GM21515 (cell line): ENCODE measurements around the gene RPH3AL.
"Not testable (repeated sequence)": the region's sequence is repeated elsewhere in the genome, so short reads cannot be mapped to it uniquely, and the experiment has no call there.

Source experiments
- ATAC-seq: cut with Tn5 transposase; IDR thresholded peaks from one replicate; pipeline ENCODE4 v1.9.1; 2021; ENCODE audit not compliant: unreplicated experiment

RPH3AL gene

GRCh38 chr17:227078-227945 lies 125.3 kb downstream of the RPH3AL start:
- ATAC-seq: no peak

- ATAC-seq: no peak
Measured at GRCh38 chr17:226108-227077, 126.2 kb downstream of the RPH3AL start.

GRCh38 chr17:225551-225950 lies 127.1 kb downstream of the RPH3AL start:
- ATAC-seq: no peak

GRCh38 chr17:224576-224975 lies 128.0 kb downstream of the RPH3AL start:
- not testable (repeated sequence) for ATAC-seq

- no peak for ATAC-seq
Measured at GRCh38 chr17:223723-224471, 128.7 kb downstream of the RPH3AL start.

GRCh38 chr17:222172-222571 lies 130.4 kb downstream of the RPH3AL start:
- no peak for ATAC-seq

- no peak for ATAC-seq
Measured at GRCh38 chr17:219696-220095, 132.9 kb downstream of the RPH3AL start.

- ATAC-seq: no peak
Measured at GRCh38 chr17:218432-219110, 134.0 kb downstream of the RPH3AL start.

- no peak for ATAC-seq
Measured at GRCh38 chr17:216625-217024, 136.0 kb downstream of the RPH3AL start.

- ATAC-seq: not testable (repeated sequence)
Measured at GRCh38 chr17:215563-216478, 136.8 kb downstream of the RPH3AL start.

GRCh38 chr17:214881-215331 lies 137.7 kb downstream of the RPH3AL start:
- no peak for ATAC-seq

- no peak for ATAC-seq
Measured at GRCh38 chr17:213286-214105, 139.1 kb downstream of the RPH3AL start.

GRCh38 chr17:210402-210801 lies 142.2 kb downstream of the RPH3AL start:
- no peak for ATAC-seq

- no peak for ATAC-seq
Measured at GRCh38 chr17:208429-208828, 144.2 kb downstream of the RPH3AL start.

- no peak for ATAC-seq
Measured at GRCh38 chr17:207775-208174, 144.8 kb downstream of the RPH3AL start.

GRCh38 chr17:206941-207560 lies 145.6 kb downstream of the RPH3AL start:
- no peak for ATAC-seq

- ATAC-seq: not testable (repeated sequence)
Measured at GRCh38 chr17:206484-206883, 146.1 kb downstream of the RPH3AL start.

- ATAC-seq: no peak
Measured at GRCh38 chr17:205817-206216, 146.8 kb downstream of the RPH3AL start.
